SU-DHL-6 (cell line): ENCODE results near the gene UGT1A6.

Source experiments
- H2AFZ ChIP-seq: fragments of 200-600 bp; sonication (generic); 2 replicates; pipeline ENCODE4 v1.6.1; 2014; ENCODE audit warnings: low read depth, mild to moderate bottlenecking, moderate library complexity, mixed read lengths, antibody characterized with exemption, low read length; ENCODE audit not compliant: severe bottlenecking
- H3F3A ChIP-seq: fragments of 200-600 bp; shearing (Covaris generic); 2 replicates; pipeline ENCODE4 v1.6.0; 2016; ENCODE audit warnings: antibody characterized with exemption, mild to moderate bottlenecking; ENCODE audit not compliant: insufficient read depth
- H3K27ac ChIP-seq: fragments of 200-600 bp; sonication (generic); 2 replicates; pipeline ENCODE4 v1.5.1; 2016; ENCODE audit warnings: low read depth, mild to moderate bottlenecking, low read length, moderate library complexity, mixed read lengths
- H3K27me3 ChIP-seq: fragments of 200-600 bp; sonication (generic), shearing (Covaris generic); 2 replicates; pipeline ENCODE4 v1.6.0; 2014; ENCODE audit warnings: mild to moderate bottlenecking, low read length
- H3K36me3 ChIP-seq: fragments of 200-600 bp; sonication (generic); 2 replicates; pipeline ENCODE4 v1.6.1; 2014; ENCODE audit warnings: mild to moderate bottlenecking, low read length, mixed read lengths
- H3K4me2 ChIP-seq: fragments of 300-600, 200-600 bp; shearing (Covaris generic), sonication (generic); 2 replicates; pipeline ENCODE4 v1.6.0; 2014; ENCODE audit warnings: low read length, low read depth, mild to moderate bottlenecking; ENCODE audit not compliant: poor library complexity, severe bottlenecking
- H3K4me3 ChIP-seq: fragments of 200-600 bp; sonication (generic); 2 replicates; pipeline ENCODE4 v1.5.1; 2014; ENCODE audit warnings: antibody characterized with exemption, low read length, mild to moderate bottlenecking, mixed read lengths; ENCODE audit not compliant: insufficient read depth, poor library complexity, severe bottlenecking
- H3K79me2 ChIP-seq: fragments of 200-600 bp; sonication (generic); 2 replicates; pipeline ENCODE4 v1.6.1; 2014; ENCODE audit warnings: mild to moderate bottlenecking, low read length, moderate library complexity; ENCODE audit not compliant: insufficient read depth
- H3K9ac ChIP-seq: fragments of 200-600 bp; sonication (generic); 2 replicates; pipeline ENCODE4 v1.7.0; 2014; ENCODE audit warnings: mild to moderate bottlenecking, low read length
- H3K9me2 ChIP-seq: fragments of 200-600 bp; sonication (generic); replicated peaks from 2 replicates; pipeline ENCODE4 v1.6.1; 2014; ENCODE audit warnings: low read length; ENCODE audit not compliant: insufficient read depth
- H3K9me3 ChIP-seq: fragments of 200-600 bp; sonication (generic); 2 replicates; pipeline ENCODE4 v1.6.1; 2014; ENCODE audit warnings: low read length, mixed read lengths; ENCODE audit not compliant: insufficient read depth
- H4K20me1 ChIP-seq: fragments of 200-600 bp; sonication (generic); 2 replicates; pipeline ENCODE4 v1.6.1; 2014; ENCODE audit warnings: low read depth, mild to moderate bottlenecking, antibody characterized with exemption, low read length, moderate library complexity, mixed read lengths
- CTCF ChIP-seq: fragments of 200-600 bp; sonication (generic); IDR thresholded peaks from one replicate; pipeline ENCODE4 v1.5.1; 2017; ENCODE audit warnings: antibody characterized with exemption, mild to moderate bottlenecking, low read length, moderate library complexity; ENCODE audit not compliant: insufficient read depth, poor library complexity, severe bottlenecking
- EZH2phosphoT487 ChIP-seq: fragments of 200-600 bp; sonication (generic), shearing (Covaris generic); conservative IDR thresholded peaks from 2 replicates; pipeline ENCODE4 v1.6.1; 2018; ENCODE audit warnings: mild to moderate bottlenecking, antibody characterized with exemption, low read length, moderate library complexity, mixed read lengths

Gene UGT1A6

GRCh38 chr2:233656443-233656842 is 36.2 kb upstream of the UGT1A6 start:
- Histone ChIP-seq H4K20me1 (no peaks in the 10 kb centered on the region), H3K4me2 (no peak overlapping the region), H3K79me2 (no peaks in the 10 kb centered on the region), H3F3A (no peaks in the 10 kb centered on the region), H3K27ac (no peak overlapping the region), H3K9ac (no peak overlapping the region), H3K4me3 (no peak overlapping the region), H3K9me3 (no peaks in the 10 kb centered on the region), H3K27me3 (no peaks in the 10 kb centered on the region), H3K36me3 (no peaks in the 10 kb centered on the region), H2AFZ (no peak overlapping the region), H3K9me2 (no peaks in the 10 kb centered on the region)
- TF ChIP-seq EZH2phosphoT487 (no peak), CTCF (no peak)

GRCh38 chr2:233658610-233659009 is 34.1 kb upstream of the UGT1A6 start:
- H3K27me3 ChIP-seq = no peaks in the 10 kb centered on the region
- no peak overlapping the region for H3K4me3 ChIP-seq
- H3K79me2 ChIP-seq = no peaks in the 10 kb centered on the region
- no peak overlapping the region for H3K27ac ChIP-seq
- no peaks in the 10 kb centered on the region for H4K20me1 ChIP-seq
- H3K4me2 ChIP-seq = no peak overlapping the region
- H3K9ac ChIP-seq = no peak overlapping the region
- TF ChIP-seq EZH2phosphoT487 (no peak), CTCF (no peak)
- H3K9me2 ChIP-seq = no peaks in the 10 kb centered on the region
- no peak overlapping the region for H2AFZ ChIP-seq
- no peaks in the 10 kb centered on the region for H3F3A ChIP-seq
- H3K36me3 ChIP-seq = no peaks in the 10 kb centered on the region
- H3K9me3 ChIP-seq = no peaks in the 10 kb centered on the region

- H3K9me3 ChIP-seq = no peaks in the 10 kb centered on the region
- H2AFZ ChIP-seq = no peak overlapping the region
- no peak overlapping the region for H3K27ac ChIP-seq
- H3K4me2 ChIP-seq = no peak overlapping the region
- TF ChIP-seq EZH2phosphoT487 (no peak), CTCF (no peak)
- H3K9me2 ChIP-seq = no peaks in the 10 kb centered on the region
- H3K36me3 ChIP-seq = no peaks in the 10 kb centered on the region
- no peaks in the 10 kb centered on the region for H4K20me1 ChIP-seq
- H3K79me2 ChIP-seq = no peaks in the 10 kb centered on the region
- no peak overlapping the region for H3K4me3 ChIP-seq
- H3K9ac ChIP-seq = no peak overlapping the region
- H3F3A ChIP-seq = no peaks in the 10 kb centered on the region
- no peaks in the 10 kb centered on the region for H3K27me3 ChIP-seq
These were observed 28.8 kb upstream of the UGT1A6 start for GRCh38 chr2:233663911-233664310.
